Testis (tissue), 2 donors: ENCODE data around the gene DHX38.

Source experiments
- CTCF ChIP-seq, 3 experiments: fragments of 450-650 bp in 2 of 3; fragments of 200-600 bp in 1 of 3; sonication (generic) in 1 of 3; IDR thresholded peaks; one replicate each; pipeline ENCODE4 v1.5.1; 2016 to 2019; ENCODE audit warnings: antibody characterized with exemption in 3 of 3, mild to moderate bottlenecking in 2 of 3, moderate library complexity in 1 of 3
- POLR2A ChIP-seq: fragments of 450-650 bp; IDR thresholded peaks from one replicate; pipeline ENCODE4 v1.6.1; 2017; ENCODE audit warnings: antibody characterized with exemption, mild to moderate bottlenecking, moderate library complexity

- TF ChIP-seq CTCF (IDR thresholded peaks at IDR 0.05) (no peak), POLR2A (no peak)
Measured at GRCh38 chr16:72138064-72138572, 44.5 kb downstream of the DHX38 start.
